Stimulated activated CD4-positive, alpha-beta T cell treated with anti-CD3 and anti-CD28 coated beads, Interleukin-15, amount 100 ng/mL, for 24 hours (primary cell): Measurements from ENCODE around the gene RNF8.
"Not testable (repeated sequence)": the region's sequence is repeated elsewhere in the genome, so short reads cannot be mapped to it uniquely, and the experiment has no call there.

Source experiments
- DNase-seq: peaks from one replicate; pipeline ENCODE4 v3.0.0-alpha.2; 2020

RNF8 gene

GRCh38 chr6:37401658-37402057, 47.9 kb downstream of the RNF8 start:
- DNase-seq, result not testable (repeated sequence)

GRCh38 chr6:37406726-37407341, 53.1 kb downstream of the RNF8 start:
- DNase-seq, result no peak

GRCh38 chr6:37407948-37408347, 54.2 kb downstream of the RNF8 start:
- no peak for DNase-seq

GRCh38 chr6:37409501-37409900, 55.7 kb downstream of the RNF8 start:
- DNase-seq, result no peak

GRCh38 chr6:37417393-37417792, 63.6 kb downstream of the RNF8 start:
- DNase-seq, result no peak

- DNase-seq, result no peak
Measured at GRCh38 chr6:37418722-37419121, 64.9 kb downstream of the RNF8 start.

GRCh38 chr6:37426058-37426944, 72.5 kb downstream of the RNF8 start:
- DNase-seq, result no peak

- no peak for DNase-seq
Measured at GRCh38 chr6:37426945-37427510, 73.2 kb downstream of the RNF8 start.

GRCh38 chr6:37429352-37429750, 75.6 kb downstream of the RNF8 start:
- DNase-seq, result no peak

GRCh38 chr6:37432590-37432915, 78.8 kb downstream of the RNF8 start:
- no peak for DNase-seq

- DNase-seq, result peak; percentile 98
Measured at GRCh38 chr6:37432916-37433656, 79.3 kb downstream of the RNF8 start, which contains the start of gene CMTR1. TSS of gene CMTR1 (plus strand) at chr6:37433221. CDS start at chr6:37435630, 2,409 bp downstream.

- peak; percentile 64 for DNase-seq
Measured at GRCh38 chr6:37433657-37434271, 80.0 kb downstream of the RNF8 start.

- DNase-seq, result no peak
Measured at GRCh38 chr6:37435373-37435772, 81.6 kb downstream of the RNF8 start.

GRCh38 chr6:37435816-37436215, 82.0 kb downstream of the RNF8 start:
- no peak for DNase-seq

GRCh38 chr6:37438930-37439329, 85.1 kb downstream of the RNF8 start:
- no peak for DNase-seq

- DNase-seq, result no peak
Measured at GRCh38 chr6:37441651-37442050, 87.9 kb downstream of the RNF8 start.

- DNase-seq, result no peak
Measured at GRCh38 chr6:37442416-37443215, 88.8 kb downstream of the RNF8 start.

- DNase-seq, result not testable (repeated sequence)
Measured at GRCh38 chr6:37443216-37443542, 89.4 kb downstream of the RNF8 start.
